Endodermal cell (in vitro differentiated cells): ENCODE results near the gene PLCB4. TPM values are rescaled to one million over a fixed set of nuclear protein-coding genes. Genes with fewer than 3 reads are reported as not detected.

Source experiments
- DNase-seq: peaks from one replicate; pipeline ENCODE4 v3.0.0-alpha.2; 2017
- H3K27ac ChIP-seq: 2 replicates; pipeline ENCODE4 v1.5.1; 2013; ENCODE audit warnings: mild to moderate bottlenecking, low read depth, low read length, moderate library complexity
- H3K27me3 ChIP-seq: 2 replicates; pipeline ENCODE4 v1.6.1; 2013; ENCODE audit warnings: mild to moderate bottlenecking, low read length, moderate library complexity; ENCODE audit not compliant: insufficient read depth, control insufficient read depth, poor library complexity, severe bottlenecking
- H3K36me3 ChIP-seq: 2 replicates; pipeline ENCODE4 v1.7.0; 2013; ENCODE audit warnings: mild to moderate bottlenecking, low read length, moderate library complexity; ENCODE audit not compliant: control insufficient read depth, insufficient read depth
- H3K4me1 ChIP-seq: one replicate; pipeline ENCODE4 v1.7.0; 2013; ENCODE audit warnings: low read length; ENCODE audit not compliant: control insufficient read depth, insufficient read depth
- H3K4me3 ChIP-seq: 2 replicates; pipeline ENCODE4 v1.5.1; 2013; ENCODE audit warnings: mild to moderate bottlenecking, low read length, moderate library complexity
- H3K9ac ChIP-seq: 2 replicates; pipeline ENCODE4 v1.6.1; 2013; ENCODE audit warnings: mild to moderate bottlenecking, low read length, moderate library complexity; ENCODE audit not compliant: poor library complexity, severe bottlenecking; ENCODE audit errors: extremely low read depth
- H3K9me3 ChIP-seq: 2 replicates; pipeline ENCODE4 v1.6.1; 2013; ENCODE audit warnings: mild to moderate bottlenecking, low read length, moderate library complexity; ENCODE audit not compliant: control insufficient read depth
- H3K27ac Mint-ChIP-seq: 2 replicates; pipeline ENCODE4 v1.8.0; 2020; ENCODE audit warnings: mixed read lengths
- H3K27me3 Mint-ChIP-seq: 2 replicates; pipeline ENCODE4 v1.8.0; 2021; ENCODE audit warnings: mild to moderate bottlenecking, mixed read lengths; ENCODE audit not compliant: insufficient read depth
- H3K36me3 Mint-ChIP-seq: 2 replicates; pipeline ENCODE4 v1.8.0; 2020; ENCODE audit warnings: low read depth, mixed read lengths
- H3K4me1 Mint-ChIP-seq: 2 replicates; pipeline ENCODE4 v1.8.0; 2020; ENCODE audit warnings: mixed read lengths
- H3K4me3 Mint-ChIP-seq: 2 replicates; pipeline ENCODE4 v1.8.0; 2020; ENCODE audit warnings: mild to moderate bottlenecking, moderate library complexity, mixed read lengths
- H3K9me3 Mint-ChIP-seq: 2 replicates; pipeline ENCODE4 v1.8.0; 2020; ENCODE audit warnings: mild to moderate bottlenecking, mixed read lengths
- CTCF ChIP-seq: fragments of 200-600 bp; sonication (generic); conservative IDR thresholded peaks from 2 replicates; pipeline ENCODE4 v1.5.0; 2021; ENCODE audit warnings: antibody characterized with exemption, mild to moderate bottlenecking
- WGBS, 2 experiments: methylation state at CpG; one replicate each; pipeline versions ENCODE4 v1.1.5 to v1.1.7; 2013; ENCODE audit warnings: missing lambda C conversion rate in 2 of 2, mixed read lengths in 1 of 2; ENCODE audit not compliant: insufficient coverage in 1 of 2, insufficient read length in 1 of 2; 5-methylcytosine and 5-hydroxymethylcytosine counted together
- total RNA-seq, 2 donors: library from RNA; stranded (reverse); fragmentation: NEBNext Ultra II Directional in 1 of 2; extraction: Animal tissue kit (Norgen Biotek cat#: 25700) in 1 of 2; gene quantifications; 2 replicates in 1 of 2; 3 replicates in 1 of 2; pipeline ENCODE4 v1.2.1, GENCODE V29; 2021

The PLCB4 gene
- total RNA-seq, 2 donors from 2014 or later, result 14.4 to 14.6 TPM

GRCh38 chr20:9294041-9294440, 225.2 kb downstream of the PLCB4 start:
- no peaks in the 10 kb centered on the region for H3K27me3 Mint-ChIP-seq
- H3K9me3 Mint-ChIP-seq, result peaks cover 3% of the 10 kb centered on the region
- no peak overlapping the region for H3K4me3 Mint-ChIP-seq
- Histone ChIP-seq H3K27me3 (no peaks in the 10 kb centered on the region), H3K4me1 (no peaks in the 10 kb centered on the region), H3K9ac (no peak overlapping the region), H3K27ac (no peak overlapping the region), H3K9me3 (no peaks in the 10 kb centered on the region), H3K36me3 (no peaks in the 10 kb centered on the region), H3K4me3 (no peak overlapping the region)
- no peaks in the 10 kb centered on the region for H3K4me1 Mint-ChIP-seq
- no peak for DNase-seq
- H3K27ac Mint-ChIP-seq, result no peak overlapping the region
- H3K36me3 Mint-ChIP-seq, result no peaks in the 10 kb centered on the region
- TF ChIP-seq CTCF, result no peak

DNA sequence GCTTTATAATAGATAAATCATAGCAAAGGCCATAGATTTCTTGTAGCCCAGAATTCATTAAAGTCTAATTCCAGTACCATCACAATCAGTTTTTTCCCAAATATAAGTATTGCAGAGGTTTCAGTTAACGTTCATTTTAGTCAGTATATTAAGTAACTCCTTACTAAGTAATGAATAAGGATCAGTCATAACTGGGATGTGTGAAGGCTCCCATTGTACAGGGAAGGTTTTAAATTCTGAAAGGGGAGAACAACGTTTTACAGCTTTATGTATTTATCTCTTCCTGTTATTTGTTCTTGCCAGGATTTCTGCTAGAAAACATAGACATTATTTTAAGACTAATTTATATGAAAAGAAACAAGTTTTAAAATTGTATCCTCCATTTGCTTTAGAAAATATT, 230.0 kb downstream of the PLCB4 start:
- H3K4me3 ChIP-seq, result no peak overlapping the region
- no peak overlapping the region for H3K9ac ChIP-seq
- H3K9me3 Mint-ChIP-seq, result peaks cover 3% of the 10 kb centered on the region
- H3K27me3 ChIP-seq, result no peaks in the 10 kb centered on the region
- TF ChIP-seq CTCF, result no peak
- H3K4me1 ChIP-seq, result no peaks in the 10 kb centered on the region
- H3K4me3 Mint-ChIP-seq, result no peak overlapping the region
- no peak overlapping the region for H3K27ac ChIP-seq
- 67% methylated on average over 1 of the region's 2 CpGs; no CpG with 5 or more reads in 1 of the 2 experiments for WGBS, 2 experiments
- no peak overlapping the region for H3K27ac Mint-ChIP-seq
- no peaks in the 10 kb centered on the region for H3K36me3 Mint-ChIP-seq
- H3K4me1 Mint-ChIP-seq, result no peaks in the 10 kb centered on the region
- DNase-seq, result no peak
- no peaks in the 10 kb centered on the region for H3K9me3 ChIP-seq
- H3K36me3 ChIP-seq, result no peaks in the 10 kb centered on the region
- no peaks in the 10 kb centered on the region for H3K27me3 Mint-ChIP-seq

DNA sequence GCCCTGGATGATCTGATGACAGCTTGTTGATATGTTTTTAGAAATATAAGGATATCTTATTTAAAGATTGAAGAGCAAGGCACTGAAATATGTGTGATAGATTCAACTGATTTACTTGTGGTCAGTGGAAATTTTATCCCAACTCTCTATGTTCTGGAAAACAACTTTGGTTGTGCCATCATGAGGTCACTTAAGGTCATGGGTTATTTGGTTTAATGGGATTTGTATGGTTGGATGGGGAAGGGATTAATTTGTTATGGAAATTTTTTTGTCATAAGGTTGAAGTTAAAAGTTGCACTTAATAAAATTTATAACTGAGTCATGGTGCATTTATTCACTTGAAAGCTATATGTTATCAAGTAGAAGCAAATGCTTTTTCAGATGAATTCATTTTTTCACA, 231.2 kb downstream of the PLCB4 start:
- no peaks in the 10 kb centered on the region for H3K36me3 Mint-ChIP-seq

More for the DNA sequence above, 231.2 kb downstream of the PLCB4 start:
- peaks cover 3% of the 10 kb centered on the region for H3K9me3 Mint-ChIP-seq
- no peaks in the 10 kb centered on the region for H3K36me3 ChIP-seq
- no peak for DNase-seq
- no peaks in the 10 kb centered on the region for H3K4me1 ChIP-seq
- no peaks in the 10 kb centered on the region for H3K27me3 Mint-ChIP-seq
- no peak for TF ChIP-seq CTCF
- H3K27me3 ChIP-seq, result no peaks in the 10 kb centered on the region
- no peak overlapping the region for H3K27ac Mint-ChIP-seq
- no peak overlapping the region for H3K4me3 ChIP-seq
- H3K27ac ChIP-seq, result no peak overlapping the region
- H3K9ac ChIP-seq, result no peak overlapping the region
- no peaks in the 10 kb centered on the region for H3K4me1 Mint-ChIP-seq
- no peak overlapping the region for H3K4me3 Mint-ChIP-seq
- H3K9me3 ChIP-seq, result no peaks in the 10 kb centered on the region
